PC-9 (cell line): ENCODE measurements around the gene MUS81. TPM values are rescaled to one million over a fixed set of nuclear protein-coding genes. Genes with fewer than 3 reads are reported as not detected.
A peak's percentile ranks its signal among the peaks of the same experiment; 100 is the strongest.

Source experiments
- BruUV-seq: library from RNA; stranded (reverse); fragments of 400-500 nt; replicated peaks from 2 replicates; lab custom pipeline; 2021; lab: Mats Ljungman, UMichigan
- CTCF ChIA-PET: fragments of 300-600 bp; sonication (Branson Sonifier 250); formaldehyde crosslinking; loops from one replicate; lab custom pipeline; 2022; ENCODE audit warnings: antibody characterized with exemption; lab: Charles Lee
- POLR2A ChIA-PET: fragments of 300-600 bp; sonication (Branson Sonifier 250); formaldehyde crosslinking; loops from one replicate; lab custom pipeline; 2022; ENCODE audit warnings: antibody characterized with exemption; ENCODE audit not compliant: unreplicated experiment; lab: Charles Lee
- DNase-seq, 2 experiments: peaks; one replicate each; pipeline versions ENCODE4 v3.0.0 to v3.0.0-alpha.2; 2015 to 2022; ENCODE audit warnings: mixed read lengths in 1 of 2
- H2AFZ ChIP-seq: fragments of 200-600 bp; sonication (generic); 2 replicates; pipeline ENCODE4 v1.8.1; 2017; ENCODE audit warnings: antibody characterized with exemption
- H3F3A ChIP-seq: fragments of 200-600 bp; sonication (generic); 2 replicates; pipeline ENCODE4 v1.8.1; 2017; ENCODE audit warnings: antibody characterized with exemption, mild to moderate bottlenecking, low read depth; ENCODE audit not compliant: insufficient read depth
- H3K27ac ChIP-seq: fragments of 200-600 bp; sonication (generic); 2 replicates; pipeline ENCODE4 v1.6.1; 2016; ENCODE audit warnings: mixed run types
- H3K27me3 ChIP-seq: fragments of 200-600 bp; sonication (generic); 2 replicates; pipeline ENCODE4 v1.6.1; 2016; ENCODE audit warnings: low read depth, mixed run types; ENCODE audit not compliant: insufficient read depth
- H3K36me3 ChIP-seq: fragments of 200-600 bp; sonication (generic); 2 replicates; pipeline ENCODE4 v1.6.1; 2016; ENCODE audit warnings: low read depth, mixed run types
- H3K4me1 ChIP-seq: fragments of 200-600 bp; sonication (generic); replicated peaks from 2 replicates; pipeline ENCODE4 v1.6.1; 2016; ENCODE audit warnings: mixed run types; ENCODE audit not compliant: insufficient read depth
- H3K4me2 ChIP-seq: fragments of 200-600 bp; sonication (generic); 2 replicates; pipeline ENCODE4 v1.6.1; 2017; ENCODE audit warnings: mixed run types
- H3K4me3 ChIP-seq: fragments of 200-600 bp; sonication (generic); 2 replicates; pipeline ENCODE4 v1.6.1; 2016; ENCODE audit warnings: mixed run types
- H3K79me2 ChIP-seq: fragments of 200-600 bp; sonication (generic); 2 replicates; pipeline ENCODE4 v1.6.1; 2017; ENCODE audit warnings: low read depth, mixed run types
- H3K9me2 ChIP-seq: fragments of 200-600 bp; sonication (generic); 2 replicates; pipeline ENCODE4 v1.8.1; 2017; ENCODE audit warnings: mild to moderate bottlenecking; ENCODE audit not compliant: insufficient read depth
- H3K9me3 ChIP-seq: fragments of 200-600 bp; sonication (generic); 2 replicates; pipeline ENCODE4 v1.8.1; 2016; ENCODE audit warnings: low read depth; ENCODE audit not compliant: insufficient read depth
- H4K20me1 ChIP-seq: fragments of 200-600 bp; sonication (generic); 2 replicates; pipeline ENCODE4 v1.8.1; 2017; ENCODE audit not compliant: insufficient read depth
- EZH2 ChIP-seq: fragments of 200-600 bp; sonication (generic); IDR thresholded peaks from 2 replicates; pipeline ENCODE4 v1.8.0; 2017; ENCODE audit warnings: antibody characterized with exemption, low read depth
- intact Hi-C: fragments of 100-400 bp; cut with micrococcal nuclease; formaldehyde crosslinking; loops from one replicate; pipeline ENCODE4 v1.10.0; 2022; ENCODE audit not compliant: unreplicated experiment
- total RNA-seq: library from RNA; stranded (reverse); gene quantifications from 2 replicates; pipeline ENCODE4 v1.2.3, GENCODE V29; 2021
- TF ChIP-seq, protein P1 (sequence below): fragments of 200-600 bp; sonication (generic); conservative IDR thresholded peaks from 2 replicates; pipeline ENCODE4 v1.6.1; 2017; ENCODE audit warnings: mixed run types, antibody characterized with exemption, mild to moderate bottlenecking, moderate library complexity

Gene MUS81
- total RNA-seq, 1 experiment from 2014 or later: 62.7 TPM

DNA sequence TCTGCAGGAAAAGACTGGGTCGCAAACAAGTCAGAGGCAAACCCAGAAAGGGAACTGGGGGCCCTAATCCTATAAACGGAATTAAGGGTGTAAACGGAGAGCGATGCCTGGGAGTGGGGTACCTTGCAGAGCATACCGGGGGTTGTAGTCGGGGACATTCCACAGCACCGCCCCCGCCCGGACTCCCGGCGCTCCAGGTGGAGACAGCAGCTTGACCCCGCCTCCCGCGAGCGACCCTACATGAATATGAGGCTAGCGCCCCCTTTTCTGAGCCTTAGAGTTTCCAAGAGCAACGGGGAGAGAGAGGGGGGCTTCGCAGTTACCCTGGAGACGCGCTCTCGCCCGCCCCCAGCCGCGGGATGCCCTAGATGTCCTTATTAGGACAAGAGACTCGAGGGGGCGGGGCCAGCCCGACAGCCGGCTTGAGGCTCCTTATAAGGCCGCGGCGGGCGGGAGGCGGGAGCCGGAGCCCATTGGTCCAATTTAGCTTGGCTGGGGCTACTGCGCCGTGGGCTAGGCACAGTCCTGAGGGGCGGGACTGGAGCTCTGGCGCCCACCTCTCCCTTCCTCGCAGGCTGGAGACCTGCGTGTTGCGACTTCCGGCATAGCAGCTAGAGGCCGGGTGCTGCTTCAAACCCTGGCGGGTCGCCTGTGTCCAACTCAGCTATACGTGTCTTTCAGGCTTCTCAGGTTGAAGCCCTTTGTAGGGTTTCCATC, 980 bp upstream of the MUS81 start:
- BruUV-seq: no TSS peak
- CTCF ChIA-PET: interaction anchor here (0.9 to 2.4 kb wide), 6 partner anchors 26 to 163 kb away, joined by 3 to 24 read pairs (median 8); partner anchors contain the start of genes BANF1, CCDC85B and FIBP
- intact Hi-C loops: loop anchor here (1.0 to 2.0 kb wide), 4 partner anchors 29 to 244 kb away; partner anchors contain the start of genes FIBP, MAP3K11, OVOL1 and PCNX3
- H3K4me2 ChIP-seq: peak overlapping the region; percentile 88
- H3K9me2 ChIP-seq: no peaks in the 10 kb centered on the region
- DNase-seq: peak; percentile 96 to 99
- peaks cover 36% of the 10 kb centered on the region for H3K36me3 ChIP-seq
- peaks cover 51% of the 10 kb centered on the region for H3F3A ChIP-seq
- peaks cover 32% of the 10 kb centered on the region for H4K20me1 ChIP-seq
- peak overlapping the region; percentile 96 for H3K4me3 ChIP-seq
- H3K79me2 ChIP-seq: peaks cover 61% of the 10 kb centered on the region
- peak overlapping the region; percentile 79 for H3K27ac ChIP-seq
- POLR2A ChIA-PET: interaction anchor here (0.5 to 1.9 kb wide), 20 partner anchors 26 to 1925 kb away, joined by 3 to 29 read pairs (median 4); partner anchors contain the start of genes CCDC85B, FIBP, KAT5 and PCNX3
- H3K27me3 ChIP-seq: no peaks in the 10 kb centered on the region
- peaks cover 21% of the 10 kb centered on the region for H3K4me1 ChIP-seq
- H2AFZ ChIP-seq: peak overlapping the region; percentile 92
- TF ChIP-seq, protein P1, sequence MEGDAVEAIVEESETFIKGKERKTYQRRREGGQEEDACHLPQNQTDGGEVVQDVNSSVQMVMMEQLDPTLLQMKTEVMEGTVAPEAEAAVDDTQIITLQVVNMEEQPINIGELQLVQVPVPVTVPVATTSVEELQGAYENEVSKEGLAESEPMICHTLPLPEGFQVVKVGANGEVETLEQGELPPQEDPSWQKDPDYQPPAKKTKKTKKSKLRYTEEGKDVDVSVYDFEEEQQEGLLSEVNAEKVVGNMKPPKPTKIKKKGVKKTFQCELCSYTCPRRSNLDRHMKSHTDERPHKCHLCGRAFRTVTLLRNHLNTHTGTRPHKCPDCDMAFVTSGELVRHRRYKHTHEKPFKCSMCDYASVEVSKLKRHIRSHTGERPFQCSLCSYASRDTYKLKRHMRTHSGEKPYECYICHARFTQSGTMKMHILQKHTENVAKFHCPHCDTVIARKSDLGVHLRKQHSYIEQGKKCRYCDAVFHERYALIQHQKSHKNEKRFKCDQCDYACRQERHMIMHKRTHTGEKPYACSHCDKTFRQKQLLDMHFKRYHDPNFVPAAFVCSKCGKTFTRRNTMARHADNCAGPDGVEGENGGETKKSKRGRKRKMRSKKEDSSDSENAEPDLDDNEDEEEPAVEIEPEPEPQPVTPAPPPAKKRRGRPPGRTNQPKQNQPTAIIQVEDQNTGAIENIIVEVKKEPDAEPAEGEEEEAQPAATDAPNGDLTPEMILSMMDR: peak; percentile 38; the same call in 1 of the 2 replicates
- no peak for TF ChIP-seq EZH2
- H3K9me3 ChIP-seq: no peaks in the 10 kb centered on the region

DNA sequence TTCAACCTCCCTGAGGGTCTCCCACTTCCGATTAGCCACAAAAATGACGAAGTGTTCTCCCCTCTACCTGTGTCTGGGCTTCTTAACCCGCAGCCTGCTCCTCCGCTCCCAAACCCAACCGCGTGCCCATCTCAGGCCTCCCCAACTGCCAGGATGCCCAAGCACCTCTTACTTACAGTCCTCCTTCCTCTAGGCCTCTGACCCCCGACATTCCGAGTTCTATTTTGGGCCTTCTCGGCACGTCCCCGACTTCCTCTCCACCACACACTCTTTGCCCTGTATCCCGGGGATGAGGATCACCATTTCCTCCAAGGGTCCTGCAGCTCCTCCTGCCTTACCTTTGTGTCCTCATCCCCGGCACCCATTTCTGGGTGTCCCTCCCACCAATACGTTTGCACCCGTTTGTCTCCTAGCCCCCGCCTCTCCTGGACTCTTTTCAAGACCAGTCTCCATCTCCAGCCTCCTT, 388 bp upstream of the MUS81 start:
- Histone ChIP-seq H3K27me3 (no peaks in the 10 kb centered on the region), H4K20me1 (peaks cover 26% of the 10 kb centered on the region), H3K9me3 (no peaks in the 10 kb centered on the region), H3K4me1 (peaks cover 21% of the 10 kb centered on the region), H3K27ac (peak overlapping the region; percentile 79), H3K79me2 (peaks cover 55% of the 10 kb centered on the region), H3K4me3 (peak overlapping the region; percentile 96), H3F3A (peaks cover 45% of the 10 kb centered on the region), H3K4me2 (peak overlapping the region; percentile 88), H2AFZ (peak overlapping the region; percentile 92), H3K9me2 (no peaks in the 10 kb centered on the region), H3K36me3 (peaks cover 35% of the 10 kb centered on the region)
- no peak for DNase-seq
- BruUV-seq: TSS peak; percentile 62
- intact Hi-C loops: loop anchor here (1.0 to 2.0 kb wide), 4 partner anchors 28 to 245 kb away; partner anchors contain the start of genes FIBP, MAP3K11, OVOL1 and PCNX3
- ChIA-PET CTCF (interaction anchor here (0.7 to 2.4 kb wide), 7 partner anchors 25 to 163 kb away, joined by 3 to 24 read pairs (median 5); partner anchors contain the start of genes BANF1, CCDC85B and FIBP), POLR2A (interaction anchor here (0.5 to 1.9 kb wide), 21 partner anchors 25 to 1926 kb away, joined by 3 to 29 read pairs (median 4); partner anchors contain the start of genes CCDC85B, FIBP, KAT5 and PCNX3)
- TF ChIP-seq, protein P1: no peak
- no peak for TF ChIP-seq EZH2

DNA sequence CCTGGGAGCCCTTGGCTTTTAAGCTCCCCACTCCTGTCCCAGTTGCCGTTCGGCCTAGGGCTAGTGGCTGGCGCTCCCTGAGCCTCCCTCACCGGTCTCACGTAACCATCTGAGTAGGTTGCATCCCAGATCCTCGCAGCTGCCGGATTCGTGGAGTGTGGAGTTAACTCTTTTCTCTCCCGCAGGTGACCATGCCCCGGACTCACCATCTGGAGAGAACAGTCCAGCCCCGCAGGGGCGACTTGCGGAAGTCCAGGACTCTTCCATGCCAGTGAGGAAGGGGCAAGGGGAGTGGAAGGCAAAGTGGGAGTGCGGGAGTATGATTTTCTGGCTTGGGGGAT, 902 bp downstream of the MUS81 start:
- Histone ChIP-seq H3K9me3 (no peaks in the 10 kb centered on the region), H3K4me3 (peak overlapping the region; percentile 96), H3K4me1 (peaks cover 16% of the 10 kb centered on the region), H2AFZ (peak overlapping the region; percentile 92), H4K20me1 (peaks cover 14% of the 10 kb centered on the region), H3F3A (peaks cover 36% of the 10 kb centered on the region), H3K36me3 (peaks cover 30% of the 10 kb centered on the region), H3K27me3 (no peaks in the 10 kb centered on the region), H3K4me2 (peak overlapping the region; percentile 88), H3K9me2 (no peaks in the 10 kb centered on the region), H3K27ac (peak overlapping the region; percentile 79), H3K79me2 (peaks cover 42% of the 10 kb centered on the region)
- TF ChIP-seq, protein P1: no peak
- no peak for TF ChIP-seq EZH2
- DNase-seq: peak in 1 of 2 experiments; percentile 34
- BruUV-seq: no TSS peak
- intact Hi-C loops: no loop called here
- ChIA-PET POLR2A (interaction anchor here (0.6 kb wide), 2 partner anchors 10 to 52 kb away, joined by 3 to 10 read pairs; no protein-coding TSS in a partner anchor), CTCF (interaction anchor here (0.6 to 2.4 kb wide), 4 partner anchors 11 to 149 kb away, joined by 3 to 24 read pairs (median 4); partner anchors contain the start of genes FIBP and KAT5)
